Activated CD4-positive, alpha-beta T cell treated with anti-CD3 and anti-CD28 coated beads for 4 hours (primary cell): ENCODE measurements around the gene PCNX3.

Experiments
- DNase-seq, 2 donors: peaks; one replicate each; pipeline ENCODE4 v3.0.0-alpha.2; 2020

Gene PCNX3

GRCh38 chr11:65599216-65599954 lies 16.2 kb upstream of the PCNX3 start:
- DNase-seq, result no peak

GRCh38 chr11:65599955-65600246 lies 15.7 kb upstream of the PCNX3 start:
- no peak for DNase-seq

GRCh38 chr11:65604258-65604657 lies 11.3 kb upstream of the PCNX3 start:
- no peak for DNase-seq

- no peak for DNase-seq
Observed at GRCh38 chr11:65606876-65607613, 8.5 kb upstream of the PCNX3 start.

- no peak for DNase-seq
Observed at GRCh38 chr11:65607614-65608426, 7.8 kb upstream of the PCNX3 start.

- DNase-seq, result no peak
Observed at GRCh38 chr11:65609229-65609628, 6.3 kb upstream of the PCNX3 start.

GRCh38 chr11:65609665-65610064 lies 5.9 kb upstream of the PCNX3 start:
- DNase-seq, result no peak

GRCh38 chr11:65610404-65610803 lies 5.2 kb upstream of the PCNX3 start:
- DNase-seq, result no peak

GRCh38 chr11:65611028-65611757 lies 4.4 kb upstream of the PCNX3 start:
- no peak for DNase-seq

GRCh38 chr11:65611758-65612603 lies 3.6 kb upstream of the PCNX3 start:
- no peak for DNase-seq

GRCh38 chr11:65612691-65613090 lies 2.9 kb upstream of the PCNX3 start:
- DNase-seq, result no peak

- peak in 1 of 2 donors; percentile 25 for DNase-seq
Observed at GRCh38 chr11:65613091-65613928, 2.3 kb upstream of the PCNX3 start.

- DNase-seq, result no peak
Observed at GRCh38 chr11:65615950-65616574, 486 bp downstream of the PCNX3 start.

GRCh38 chr11:65616575-65617001 lies 1.0 kb downstream of the PCNX3 start:
- no peak for DNase-seq

GRCh38 chr11:65617136-65617850 lies 1.7 kb downstream of the PCNX3 start:
- no peak for DNase-seq

GRCh38 chr11:65617990-65618751 lies 2.6 kb downstream of the PCNX3 start:
- DNase-seq, result no peak

GRCh38 chr11:65618763-65619162 lies 3.2 kb downstream of the PCNX3 start:
- no peak for DNase-seq

- DNase-seq, result no peak
Observed at GRCh38 chr11:65619281-65619928, 3.8 kb downstream of the PCNX3 start.

GRCh38 chr11:65620666-65621065 lies 5.1 kb downstream of the PCNX3 start:
- no peak for DNase-seq
